Gastroesophageal sphincter (tissue), 4 donors: ENCODE data around the gene FGF14. TPM values are rescaled to one million over a fixed set of nuclear protein-coding genes. Genes with fewer than 3 reads are reported as not detected.

ENCODE experiments used
- ATAC-seq: fragments of 150-250 bp; one replicate; pipeline ENCODE4 v1.9.1; 2016; ENCODE audit warnings: mild to moderate bottlenecking, moderate library complexity
- H3K27ac ChIP-seq, 4 donors: fragments of 200-600 bp; sonication (generic) in 3 of 4; 1 replicate in 3 of 4; 2 replicates in 1 of 4; pipeline ENCODE4 v1.5.1; 2016 to 2019
- H3K27me3 ChIP-seq: fragments of 200-600 bp; sonication (generic); one replicate; pipeline ENCODE4 v1.5.1; 2019
- H3K36me3 ChIP-seq, 2 donors: fragments of 200-600 bp; sonication (generic); one replicate each; pipeline ENCODE4 v1.5.1; 2019; ENCODE audit warnings: control low read depth in 1 of 2
- H3K4me1 ChIP-seq, 3 donors: fragments of 200-600 bp; sonication (generic); 1 replicate in 2 of 3; 2 replicates in 1 of 3; pipeline ENCODE4 v1.5.1; 2016 to 2019; ENCODE audit warnings: control low read depth in 2 of 3
- H3K4me3 ChIP-seq, 2 donors: fragments of 200-600 bp; sonication (generic); one replicate each; pipeline ENCODE4 v1.5.1; 2019; ENCODE audit warnings: mild to moderate bottlenecking in 1 of 2, moderate library complexity in 1 of 2
- H3K9me3 ChIP-seq, 3 donors: fragments of 200-600 bp; sonication (generic); one replicate each; pipeline ENCODE4 v1.5.1; 2017 to 2019; ENCODE audit warnings: control low read depth in 2 of 3
- CTCF ChIP-seq, 4 experiments: fragments of 200-600 bp in 2 of 4; fragments of 450-650 bp in 2 of 4; sonication (generic) in 1 of 4; IDR thresholded peaks; one replicate each; pipeline ENCODE4 v1.5.1; 2017 to 2019; ENCODE audit warnings: antibody characterized with exemption in 4 of 4, mild to moderate bottlenecking in 2 of 4, moderate library complexity in 2 of 4
- EP300 ChIP-seq: sonication (generic); formaldehyde crosslinking; IDR thresholded peaks from one replicate; pipeline ENCODE4 v1.6.1; 2017; ENCODE audit warnings: antibody characterized with exemption, mild to moderate bottlenecking
- POLR2A ChIP-seq, 2 donors: fragments of 450-650 bp; IDR thresholded peaks; one replicate each; pipeline ENCODE4 v1.6.1; 2017; ENCODE audit warnings: antibody characterized with exemption in 2 of 2, mild to moderate bottlenecking in 2 of 2, moderate library complexity in 1 of 2
- POLR2AphosphoS5 ChIP-seq: sonication (generic); formaldehyde crosslinking; IDR thresholded peaks from one replicate; pipeline ENCODE4 v1.6.1; 2017; ENCODE audit warnings: antibody characterized with exemption
- WGBS, 2 donors: methylation state at CpG; one replicate each; pipeline ENCODE4 v1.1.5; 2018; ENCODE audit warnings: low coverage in 1 of 2; 5-methylcytosine and 5-hydroxymethylcytosine counted together
- total RNA-seq, 4 donors: library from RNA; depleted of rRNA; stranded (reverse); fragments of >200 nt; gene quantifications; one replicate each; pipeline ENCODE4 v1.1.0, GENCODE V29; 2016

FGF14 gene
- total RNA-seq, 4 donors from 2014 or later: 0.31 to 2.0 (median 0.95) TPM

- no peak for ATAC-seq
- TF ChIP-seq POLR2A (IDR thresholded peaks at IDR 0.05): no peak
- TF ChIP-seq EP300: no peak
- TF ChIP-seq POLR2AphosphoS5: no peak
- TF ChIP-seq CTCF (IDR thresholded peaks at IDR 0.05): no peak
- 79 to 84% methylated on average over 2 of the region's 2 CpGs for WGBS, 2 donors
- H3K9me3 ChIP-seq: no peaks in the 10 kb centered on the region
- no peaks in the 10 kb centered on the region for H3K36me3 ChIP-seq
- no peaks in the 10 kb centered on the region for H3K27me3 ChIP-seq
- no peak overlapping the region for H3K4me3 ChIP-seq
- no peaks in the 10 kb centered on the region for H3K4me1 ChIP-seq
- H3K27ac ChIP-seq: no peak overlapping the region
Measured at GRCh38 chr13:101746513-101746912, 655.3 kb downstream of the FGF14 start.

- no peak for TF ChIP-seq POLR2AphosphoS5
- TF ChIP-seq POLR2A (IDR thresholded peaks at IDR 0.05): no peak
- ATAC-seq: no peak
- no peaks in the 10 kb centered on the region for H3K27me3 ChIP-seq
- H3K27ac ChIP-seq: no peak overlapping the region
- H3K9me3 ChIP-seq: no peaks in the 10 kb centered on the region
- no peaks in the 10 kb centered on the region for H3K36me3 ChIP-seq
- 73 to 85% methylated on average over 6 to 8 of the region's 9 CpGs for WGBS, 2 donors
- no peak overlapping the region for H3K4me3 ChIP-seq
- no peaks in the 10 kb centered on the region for H3K4me1 ChIP-seq
Measured at GRCh38 chr13:101739382-101740178, 662.3 kb downstream of the FGF14 start.

GRCh38 chr13:101738336-101738735 is 663.5 kb downstream of the FGF14 start:
- Histone ChIP-seq H3K36me3 (no peaks in the 10 kb centered on the region), H3K27me3 (no peaks in the 10 kb centered on the region), H3K27ac (no peak overlapping the region), H3K9me3 (no peaks in the 10 kb centered on the region), H3K4me1 (no peaks in the 10 kb centered on the region), H3K4me3 (no peak overlapping the region)
- TF ChIP-seq POLR2AphosphoS5 (no peak), EP300 (no peak), POLR2A (IDR thresholded peaks at IDR 0.05) (no peak), CTCF (IDR thresholded peaks at IDR 0.05) (no peak)
- ATAC-seq: no peak
- 80 to 91% methylated on average over 1 to 2 of the region's 2 CpGs for WGBS, 2 donors

GRCh38 chr13:101736566-101736965 is 665.3 kb downstream of the FGF14 start:
- Histone ChIP-seq H3K27me3 (no peaks in the 10 kb centered on the region), H3K27ac (no peak overlapping the region), H3K4me3 (no peak overlapping the region), H3K4me1 (no peaks in the 10 kb centered on the region), H3K9me3 (no peaks in the 10 kb centered on the region), H3K36me3 (no peaks in the 10 kb centered on the region)
- TF ChIP-seq EP300 (no peak), POLR2A (IDR thresholded peaks at IDR 0.05) (no peak)
- no peak for ATAC-seq
- WGBS, 2 donors: 59 to 93% methylated on average over 2 to 3 of the region's 3 CpGs

GRCh38 chr13:101730420-101731000 is 671.3 kb downstream of the FGF14 start:
- H3K4me1 ChIP-seq: no peaks in the 10 kb centered on the region
- TF ChIP-seq EP300 (no peak), POLR2AphosphoS5 (no peak), POLR2A (IDR thresholded peaks at IDR 0.05) (no peak), CTCF (IDR thresholded peaks at IDR 0.05) (no peak)
- no peak for ATAC-seq
- H3K4me3 ChIP-seq: no peak overlapping the region
- no peaks in the 10 kb centered on the region for H3K9me3 ChIP-seq
- H3K27me3 ChIP-seq: no peaks in the 10 kb centered on the region
- no peaks in the 10 kb centered on the region for H3K36me3 ChIP-seq
- H3K27ac ChIP-seq: no peak overlapping the region
- WGBS, 2 donors: 73 to 77% methylated on average over 3 of the region's 3 CpGs

GRCh38 chr13:101728615-101729014 is 673.2 kb downstream of the FGF14 start:
- no peak overlapping the region for H3K4me3 ChIP-seq
- H3K27me3 ChIP-seq: no peaks in the 10 kb centered on the region
- TF ChIP-seq CTCF (IDR thresholded peaks at IDR 0.05): no peak
- TF ChIP-seq POLR2A (IDR thresholded peaks at IDR 0.05): no peak
- no peak for TF ChIP-seq EP300
- no peak for TF ChIP-seq POLR2AphosphoS5
- H3K9me3 ChIP-seq: no peaks in the 10 kb centered on the region
- 50 to 73% methylated on average over 2 to 3 of the region's 3 CpGs for WGBS, 2 donors
- H3K36me3 ChIP-seq: no peaks in the 10 kb centered on the region
- H3K4me1 ChIP-seq: no peaks in the 10 kb centered on the region
- H3K27ac ChIP-seq: no peak overlapping the region
- ATAC-seq: no peak
